HG03565 (cell line): ENCODE results near the gene RAB5IF.
A peak's percentile ranks its signal among the peaks of the same experiment; 100 is the strongest.
"Not testable (repeated sequence)": the region's sequence is repeated elsewhere in the genome, so short reads cannot be mapped to it uniquely, and the experiment has no call there.

Source experiments
- ATAC-seq: cut with Tn5 transposase; IDR thresholded peaks from one replicate; pipeline ENCODE4 v1.9.1; 2021; ENCODE audit warnings: mild to moderate bottlenecking, moderate library complexity; ENCODE audit not compliant: unreplicated experiment

The RAB5IF gene, protein sequence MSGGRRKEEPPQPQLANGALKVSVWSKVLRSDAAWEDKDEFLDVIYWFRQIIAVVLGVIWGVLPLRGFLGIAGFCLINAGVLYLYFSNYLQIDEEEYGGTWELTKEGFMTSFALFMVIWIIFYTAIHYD

DNA sequence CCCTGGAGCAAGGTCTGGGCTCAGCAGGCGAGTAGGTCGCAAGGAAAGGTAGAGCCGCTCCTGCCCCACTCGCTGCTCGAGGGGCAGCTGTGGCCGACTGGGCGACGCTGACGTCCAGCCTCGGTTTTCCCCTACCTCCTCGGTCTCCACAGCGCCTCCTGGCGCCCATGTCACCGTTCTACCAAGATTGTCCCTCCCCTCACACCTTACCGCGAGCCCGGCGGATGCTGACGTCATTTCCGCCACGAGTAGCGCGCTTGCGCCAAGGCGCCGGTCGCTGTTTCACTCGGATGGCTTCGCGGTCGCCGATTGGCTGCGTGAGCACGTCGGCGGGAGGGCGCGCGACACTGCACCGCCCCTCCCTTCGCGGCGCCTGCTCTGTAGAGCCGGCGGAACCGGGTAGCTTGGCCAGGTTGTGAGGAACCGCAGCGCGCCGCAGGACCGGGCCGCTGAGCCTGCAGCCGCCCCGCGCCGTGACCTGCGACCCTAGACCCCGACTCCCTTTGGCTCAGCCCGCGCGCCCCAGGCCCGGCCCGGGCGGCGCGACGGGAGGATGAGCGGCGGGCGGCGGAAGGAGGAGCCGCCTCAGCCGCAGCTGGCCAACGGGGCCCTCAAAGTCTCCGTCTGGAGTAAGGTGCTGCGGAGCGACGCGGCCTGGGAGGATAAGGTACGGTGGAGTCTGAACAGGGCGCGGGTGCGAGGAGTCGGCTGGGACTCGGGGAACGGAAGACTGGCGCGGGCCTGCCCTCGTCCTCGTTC is at the start of gene RAB5IF:
RAB5IF (plus strand) TSS at position 381 of the 759 bp plus-strand sequence; CDS start at position 554, 173 bp downstream.
- ATAC-seq: peak; percentile 82

DNA sequence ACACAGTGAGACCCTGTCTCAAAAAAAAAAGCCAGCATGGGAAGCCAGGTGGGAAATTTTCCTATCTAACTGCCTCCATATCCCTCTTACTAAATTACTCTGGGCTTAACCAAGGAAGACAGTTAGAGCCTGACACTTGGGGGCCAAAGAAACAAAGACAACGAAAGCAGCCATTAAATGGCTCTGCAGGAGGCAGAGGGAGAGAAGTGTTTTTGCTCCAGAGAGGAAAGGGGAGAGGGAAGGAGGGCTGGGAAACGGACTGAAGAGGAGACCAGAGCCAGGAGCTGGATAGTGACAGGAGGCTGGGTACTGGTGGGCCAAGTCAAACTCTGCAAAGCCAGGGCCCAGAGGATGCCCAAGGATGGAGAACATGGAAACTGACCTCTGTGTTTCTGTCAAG is 42.9 kb upstream of the RAB5IF start:
- no peak for ATAC-seq

- no peak for ATAC-seq
Measured at GRCh38 chr20:36563374-36563773, 42.2 kb upstream of the RAB5IF start.

GRCh38 chr20:36564078-36564725 is 41.4 kb upstream of the RAB5IF start:
- ATAC-seq: not testable (repeated sequence)

DNA sequence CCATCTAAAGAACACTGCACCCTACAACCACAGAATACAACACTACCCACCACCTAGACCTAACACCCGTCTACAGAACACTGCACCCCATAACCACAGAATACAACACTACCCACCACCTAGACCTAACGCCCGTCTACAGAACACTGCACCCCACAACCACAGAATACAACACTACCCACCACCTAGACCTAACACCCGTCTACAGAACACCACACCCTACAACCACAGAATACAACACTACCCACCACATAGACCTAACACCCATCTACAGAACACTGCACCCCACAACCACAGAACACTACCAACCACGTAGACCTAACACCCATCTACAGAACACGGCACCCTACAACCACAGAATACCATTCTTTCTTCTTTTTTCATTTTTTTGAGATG is 40.9 kb upstream of the RAB5IF start:
- not testable (repeated sequence) for ATAC-seq

DNA sequence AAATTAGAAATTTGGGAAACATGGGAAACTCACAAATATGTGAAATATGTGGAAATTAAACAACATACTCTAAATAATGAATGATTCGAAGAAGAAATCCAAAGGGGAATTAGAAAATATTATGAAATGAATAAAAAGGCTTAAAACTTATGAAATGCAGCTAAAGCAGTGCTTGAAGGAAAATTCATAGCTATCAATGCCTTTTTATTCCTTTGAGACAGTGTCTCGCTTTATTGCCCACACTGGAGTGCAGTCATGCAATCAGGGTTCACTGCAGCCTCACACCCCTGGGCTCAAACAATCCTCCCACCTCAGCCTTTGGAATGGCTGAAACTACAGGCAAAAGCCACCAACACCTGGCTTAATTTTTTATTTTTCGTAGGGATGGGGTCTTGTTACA is 40.1 kb upstream of the RAB5IF start:
- ATAC-seq: no peak

DNA sequence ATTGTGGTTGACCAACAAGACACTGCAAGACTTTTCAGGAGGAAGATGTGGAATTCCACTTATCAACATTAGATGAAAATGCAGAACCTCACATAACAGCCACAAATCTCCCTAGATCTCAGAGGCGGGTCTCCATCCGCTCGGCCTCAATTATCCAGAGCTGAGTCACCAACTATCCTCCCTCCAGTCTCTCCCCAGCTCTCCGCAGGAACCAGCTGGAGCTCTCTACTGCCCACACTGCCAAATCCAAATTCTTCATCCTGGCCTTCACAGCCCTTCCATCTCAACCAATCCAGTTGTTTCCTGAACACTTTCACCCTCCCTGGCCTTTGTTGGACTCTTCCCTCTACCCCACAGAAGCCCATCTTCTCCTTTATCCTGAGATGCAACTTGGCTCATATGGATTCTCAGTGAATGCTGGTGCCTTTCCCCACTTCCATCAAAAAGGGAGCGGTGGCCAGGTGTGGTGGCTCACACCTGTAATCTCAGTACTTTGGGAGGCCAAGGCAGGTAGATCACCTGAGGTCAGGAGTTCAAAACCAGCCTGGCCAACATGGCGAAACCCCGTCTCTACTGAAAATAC is 35.6 kb upstream of the RAB5IF start:
- ATAC-seq: no peak

DNA sequence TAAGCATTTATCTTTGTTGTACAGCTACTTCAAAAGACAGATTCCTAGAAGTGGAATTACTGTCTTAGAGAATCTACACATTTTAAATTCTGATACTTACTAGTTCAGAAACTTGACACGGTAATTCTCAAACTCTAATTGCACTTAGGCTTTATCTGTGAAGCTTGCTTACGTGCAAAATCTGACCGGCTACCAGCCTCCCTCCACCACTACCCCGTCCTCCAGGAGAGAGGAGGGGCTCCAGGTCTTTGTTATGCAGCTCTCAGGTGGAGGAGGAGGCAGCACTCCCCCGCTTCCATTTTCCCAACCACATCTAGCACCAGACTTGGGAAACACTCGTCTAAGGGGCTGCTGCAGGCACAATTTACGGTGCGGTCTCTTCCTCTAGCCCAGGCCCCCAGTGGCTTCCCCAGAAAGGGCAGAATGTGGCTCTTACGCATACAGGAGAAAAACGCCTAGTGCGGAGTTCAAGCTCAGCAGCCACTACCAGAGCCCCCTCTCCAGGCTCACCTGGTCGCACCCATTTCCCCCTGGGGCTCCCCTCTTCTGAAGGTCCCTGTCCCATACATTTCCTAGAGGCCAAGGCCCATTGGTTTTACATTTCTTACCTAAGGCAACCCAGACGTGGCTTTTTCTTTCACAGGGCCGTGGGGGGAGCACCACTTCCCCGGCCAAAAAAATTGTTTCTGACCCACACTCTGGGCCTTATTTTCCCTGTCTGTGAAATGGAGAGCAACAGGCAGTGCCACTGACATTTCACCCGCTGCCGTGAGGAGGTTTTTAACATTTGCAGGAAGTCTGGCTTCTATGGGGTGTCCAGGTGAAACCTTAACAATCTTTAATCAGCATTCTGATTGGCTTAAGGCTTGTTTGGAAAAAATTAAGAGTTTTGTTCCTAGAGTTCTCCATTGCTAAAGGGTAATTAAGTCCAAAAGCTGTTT is 33.7 kb upstream of the RAB5IF start:
- ATAC-seq: no peak

DNA sequence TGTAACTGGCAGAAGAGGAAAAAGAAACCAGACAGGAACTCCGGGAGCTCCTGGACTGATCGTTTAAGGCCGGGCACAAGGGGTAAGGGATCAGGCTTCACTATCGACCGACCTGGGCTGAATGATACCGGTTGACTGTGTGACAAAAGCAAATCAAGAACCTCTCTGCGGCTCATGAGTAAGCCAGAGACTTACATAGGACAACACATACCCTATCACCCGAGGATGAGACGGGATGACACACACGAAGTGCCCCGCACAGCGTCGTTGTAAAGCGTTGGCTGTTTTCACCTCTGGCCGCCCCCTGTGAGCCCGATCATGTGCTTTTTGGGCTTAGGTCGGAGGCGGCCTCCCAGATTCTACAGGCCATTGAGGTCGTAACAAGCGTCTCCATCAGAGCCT is 32.9 kb upstream of the RAB5IF start:
- ATAC-seq: peak; percentile 16

DNA sequence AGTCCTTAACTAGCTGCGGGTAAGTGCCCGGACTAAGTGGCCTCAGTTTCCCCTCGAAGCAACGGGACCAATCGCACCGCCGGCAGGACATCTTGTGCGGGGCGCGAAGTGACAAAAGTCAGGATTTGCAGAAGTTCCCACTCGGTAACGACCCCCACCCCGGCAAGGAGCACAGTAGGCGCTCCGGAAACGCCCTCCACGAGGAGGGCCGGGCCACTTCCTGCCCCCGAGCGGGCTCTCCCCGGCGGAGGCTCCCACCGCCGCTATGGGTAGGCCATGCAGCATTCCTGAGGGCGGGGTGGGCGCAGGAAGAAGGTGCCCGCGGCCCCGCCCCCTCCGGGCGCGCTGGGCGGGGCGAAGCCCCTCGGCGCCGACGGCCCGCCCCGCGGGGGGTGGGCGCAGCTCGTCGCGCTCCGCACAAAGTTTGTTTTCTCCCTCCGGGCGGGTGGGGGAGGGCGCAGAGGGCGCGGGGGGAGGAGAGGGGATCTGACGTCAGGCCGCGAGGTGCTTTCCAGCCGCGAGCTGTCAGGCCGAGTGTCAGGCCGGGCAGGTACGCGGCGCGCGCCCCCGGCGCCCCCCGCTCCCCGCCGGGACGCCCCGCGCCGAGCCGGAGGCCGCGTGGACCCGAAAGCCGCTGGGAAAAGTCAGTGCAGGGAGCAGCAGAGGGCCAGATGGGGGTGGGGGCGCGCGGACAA is 32.3 kb upstream of the RAB5IF start, which contains the start of gene TGIF2:
TGIF2 (plus strand) TSS at position 495 of the 695 bp plus-strand sequence. CDS start 5,178 bp downstream, outside the sequence.
- ATAC-seq: peak; percentile 57

- no peak for ATAC-seq
Measured at GRCh38 chr20:36573798-36574365, 31.7 kb upstream of the RAB5IF start.

DNA sequence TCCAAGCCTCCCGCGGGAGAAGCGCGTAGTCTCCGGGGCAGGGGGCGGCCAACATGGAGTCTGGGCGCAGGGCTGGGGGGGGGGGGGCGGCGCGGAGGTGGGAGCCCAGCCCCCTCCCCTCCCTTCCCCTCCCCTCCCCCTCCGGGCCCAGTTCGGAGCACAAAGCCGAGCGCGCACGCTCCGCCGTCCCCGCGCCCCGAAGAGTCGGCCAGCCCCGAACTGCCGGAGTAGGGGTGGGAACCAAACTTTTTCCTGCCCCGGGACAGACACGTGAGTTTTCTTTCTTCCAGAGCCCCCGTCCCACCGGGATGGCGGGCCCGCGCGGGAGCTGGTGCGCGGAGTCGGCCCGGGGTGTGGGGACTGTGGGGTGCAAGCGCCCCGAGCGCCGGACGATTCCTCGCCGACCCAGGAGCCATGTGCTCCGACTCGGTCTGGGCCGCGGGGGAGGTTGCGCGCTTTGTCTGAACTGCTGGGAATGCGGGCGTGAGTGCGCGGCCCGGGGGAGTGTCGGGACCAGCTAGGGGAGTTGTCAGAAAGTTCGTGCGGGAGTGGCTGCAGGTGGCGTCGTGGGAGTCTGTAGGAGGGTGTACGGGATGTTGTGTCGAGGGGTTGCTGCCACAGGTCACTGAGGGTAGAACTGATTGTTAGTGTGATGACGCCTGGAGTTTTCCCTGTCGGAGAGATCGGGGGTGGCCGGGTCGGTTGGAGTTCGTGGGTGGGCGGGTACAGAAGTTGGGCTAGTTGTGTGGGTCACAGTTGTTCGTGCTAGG is 31.0 kb upstream of the RAB5IF start:
- ATAC-seq: no peak

GRCh38 chr20:36576081-36576445 is 29.5 kb upstream of the RAB5IF start:
- ATAC-seq: no peak

DNA sequence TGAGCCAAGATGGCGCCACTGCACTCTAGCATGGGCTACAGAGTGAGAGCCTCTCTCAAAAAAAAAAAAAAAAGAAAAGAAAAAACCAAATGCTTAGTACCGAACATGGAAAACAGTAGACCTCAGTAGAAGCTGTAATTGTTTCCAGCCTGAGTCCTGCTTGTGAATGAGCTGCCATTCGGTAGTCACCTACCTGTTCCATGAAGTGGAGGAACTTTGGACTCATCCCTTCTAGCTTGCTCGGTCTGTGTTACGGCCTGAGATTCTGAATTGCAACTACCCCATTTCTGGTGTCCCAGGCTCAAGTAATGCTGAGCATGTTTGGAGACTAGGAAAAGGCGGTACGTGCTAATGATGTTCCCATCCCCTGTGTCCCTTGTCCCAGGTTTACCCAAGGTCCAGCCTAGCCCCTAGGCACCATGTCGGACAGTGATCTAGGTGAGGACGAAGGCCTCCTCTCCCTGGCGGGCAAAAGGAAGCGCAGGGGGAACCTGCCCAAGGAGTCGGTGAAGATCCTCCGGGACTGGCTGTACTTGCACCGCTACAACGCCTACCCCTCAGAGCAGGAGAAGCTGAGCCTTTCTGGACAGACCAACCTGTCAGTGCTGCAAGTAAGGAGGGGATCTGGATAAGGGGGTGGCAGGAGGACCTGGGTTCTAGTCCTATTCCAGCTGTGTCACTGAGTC is 27.1 kb upstream of the RAB5IF start:
- no peak for ATAC-seq

DNA sequence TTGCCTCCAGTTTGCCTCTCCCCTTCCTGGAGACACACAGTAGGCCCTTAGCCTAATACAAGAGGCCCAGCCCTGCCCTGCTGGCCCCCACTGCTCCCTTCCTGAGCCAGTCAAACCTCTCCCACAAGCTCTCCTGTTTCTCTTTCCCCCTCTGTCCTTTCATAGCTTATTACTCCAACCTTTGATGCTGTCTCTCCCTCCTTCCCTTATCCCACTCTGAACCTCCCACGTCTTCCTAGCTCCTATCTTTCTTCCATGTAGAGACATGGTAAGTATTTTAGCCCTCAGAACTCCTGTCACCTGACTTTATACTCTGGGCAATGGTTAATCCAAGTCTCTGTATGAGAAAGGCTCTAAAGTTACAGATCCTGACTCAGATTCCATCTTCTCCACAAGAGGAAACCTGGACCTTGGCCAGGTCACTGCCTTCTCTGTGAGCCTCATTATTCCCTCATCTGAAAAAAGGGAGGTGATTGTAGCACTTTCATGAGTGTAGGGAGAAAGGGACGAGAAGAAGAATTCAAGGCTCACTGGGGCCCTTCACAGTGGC is 25.5 kb upstream of the RAB5IF start:
- no peak for ATAC-seq

DNA sequence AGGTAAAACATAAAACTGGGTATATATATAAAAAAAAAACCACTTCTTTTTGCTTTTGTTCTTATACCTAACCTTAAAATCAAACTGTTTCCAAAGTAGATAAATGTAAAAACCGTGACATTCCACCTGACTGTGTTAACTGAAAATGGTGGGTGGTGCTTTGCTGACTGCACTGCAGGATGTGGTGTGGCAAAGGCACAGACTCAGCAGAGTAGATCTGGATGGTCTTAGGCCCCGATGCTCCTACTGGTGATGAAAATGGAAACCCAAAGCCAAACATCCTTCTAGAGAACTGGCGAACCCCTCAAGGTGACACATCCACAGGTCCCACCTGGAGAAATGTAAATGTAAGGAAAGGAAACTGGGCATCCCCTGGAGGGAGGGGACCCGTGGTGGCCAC is 23.3 kb upstream of the RAB5IF start:
- ATAC-seq: no peak

GRCh38 chr20:36582821-36583220 is 22.8 kb upstream of the RAB5IF start:
- no peak for ATAC-seq

DNA sequence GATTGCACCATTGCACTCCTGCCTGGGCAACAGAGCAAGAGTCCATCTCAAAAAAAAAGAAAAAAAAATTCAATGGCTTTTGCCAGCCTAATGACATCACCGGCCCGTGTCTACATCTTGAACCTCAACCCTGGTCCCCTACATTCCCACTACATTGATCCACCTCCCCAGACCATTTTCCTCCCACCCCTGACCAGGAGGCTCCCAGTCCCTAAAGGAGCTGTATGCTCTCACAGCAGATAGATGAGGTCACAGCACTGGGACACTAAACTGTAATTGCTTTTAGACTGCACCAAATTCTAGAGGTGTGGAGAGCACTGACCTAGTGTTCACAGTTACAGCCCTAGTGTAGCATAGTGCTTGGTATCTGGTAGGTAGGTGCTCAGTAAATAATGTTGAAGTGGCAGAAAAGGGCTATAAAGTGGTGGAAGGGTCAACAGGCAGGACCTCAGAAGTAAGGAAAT is 21.5 kb upstream of the RAB5IF start:
- no peak for ATAC-seq
